MM.1S (cell line): ENCODE data around the gene SPEM2.

Source experiments
- DNase-seq: peaks from one replicate; pipeline ENCODE4 v3.0.0-alpha.2; 2015
- H2AFZ ChIP-seq: fragments of 300-600 bp; sonication (generic); 2 replicates; pipeline ENCODE4 v1.6.0; 2016; ENCODE audit warnings: antibody characterized with exemption, low read length
- H3F3A ChIP-seq: fragments of 300-600 bp; sonication (generic); 2 replicates; pipeline ENCODE4 v1.6.1; 2016; ENCODE audit warnings: mild to moderate bottlenecking, antibody characterized with exemption, low read length, moderate library complexity, mixed read lengths; ENCODE audit not compliant: insufficient read depth
- H3K27ac ChIP-seq: fragments of 300-600 bp; sonication (generic); 2 replicates; pipeline ENCODE4 v1.5.1; 2016; ENCODE audit warnings: mild to moderate bottlenecking, low read length
- H3K27me3 ChIP-seq: fragments of 300-600 bp; sonication (generic); replicated peaks from 2 replicates; pipeline ENCODE4 v1.6.0; 2016; ENCODE audit warnings: low read length; ENCODE audit not compliant: insufficient read depth
- H3K36me3 ChIP-seq: fragments of 300-600 bp; sonication (generic); replicated peaks from 2 replicates; pipeline ENCODE4 v1.6.1; 2016; ENCODE audit warnings: mild to moderate bottlenecking, low read length, mixed read lengths; ENCODE audit not compliant: insufficient read depth
- H3K4me1 ChIP-seq: fragments of 300-600 bp; sonication (generic); 2 replicates; pipeline ENCODE4 v1.6.1; 2016; ENCODE audit warnings: low read length, mixed read lengths
- H3K4me2 ChIP-seq: fragments of 300-600 bp; sonication (generic); 2 replicates; pipeline ENCODE4 v1.6.0; 2016; ENCODE audit warnings: low read depth, low read length
- H3K4me3 ChIP-seq: fragments of 300-600 bp; sonication (generic); 2 replicates; pipeline ENCODE4 v1.5.1; 2016; ENCODE audit warnings: low read length, mixed read lengths
- H3K79me2 ChIP-seq: fragments of 300-600 bp; sonication (generic); 2 replicates; pipeline ENCODE4 v1.6.1; 2016; ENCODE audit warnings: mixed run types, low read length, mixed read lengths
- H3K9ac ChIP-seq: fragments of 300-600 bp; sonication (generic); 2 replicates; pipeline ENCODE4 v1.6.1; 2016; ENCODE audit warnings: low read length, mixed read lengths
- H3K9me2 ChIP-seq: fragments of 300-600 bp; sonication (generic); replicated peaks from 2 replicates; pipeline ENCODE4 v1.6.1; 2016; ENCODE audit warnings: mild to moderate bottlenecking, low read length, mixed read lengths; ENCODE audit not compliant: insufficient read depth
- H3K9me3 ChIP-seq: fragments of 300-600 bp; sonication (generic); replicated peaks from 2 replicates; pipeline ENCODE4 v1.6.1; 2016; ENCODE audit warnings: mild to moderate bottlenecking, low read length, mixed read lengths; ENCODE audit not compliant: insufficient read depth
- H4K20me1 ChIP-seq: fragments of 300-600 bp; sonication (generic); 2 replicates; pipeline ENCODE4 v1.6.1; 2016; ENCODE audit warnings: mild to moderate bottlenecking, low read length, moderate library complexity, mixed read lengths; ENCODE audit not compliant: insufficient read depth
- EZH2 ChIP-seq: fragments of 300-600 bp; sonication (generic); optimal IDR thresholded peaks from 2 replicates; pipeline ENCODE3; 2017; ENCODE audit warnings: low read depth, mild to moderate bottlenecking, antibody characterized with exemption, low read length, mixed read lengths
- EZH2phosphoT487 ChIP-seq: fragments of 300-600 bp; sonication (generic); IDR thresholded peaks from 2 replicates; pipeline ENCODE4 v1.6.1; 2018; ENCODE audit warnings: antibody characterized with exemption, low read length
- TF ChIP-seq, protein P1 (sequence below): fragments of 300-600 bp; sonication (generic); IDR thresholded peaks from 2 replicates; pipeline ENCODE4 v1.5.1; 2016; ENCODE audit warnings: antibody characterized with exemption, low read length, mixed read lengths

SPEM2 gene

DNA sequence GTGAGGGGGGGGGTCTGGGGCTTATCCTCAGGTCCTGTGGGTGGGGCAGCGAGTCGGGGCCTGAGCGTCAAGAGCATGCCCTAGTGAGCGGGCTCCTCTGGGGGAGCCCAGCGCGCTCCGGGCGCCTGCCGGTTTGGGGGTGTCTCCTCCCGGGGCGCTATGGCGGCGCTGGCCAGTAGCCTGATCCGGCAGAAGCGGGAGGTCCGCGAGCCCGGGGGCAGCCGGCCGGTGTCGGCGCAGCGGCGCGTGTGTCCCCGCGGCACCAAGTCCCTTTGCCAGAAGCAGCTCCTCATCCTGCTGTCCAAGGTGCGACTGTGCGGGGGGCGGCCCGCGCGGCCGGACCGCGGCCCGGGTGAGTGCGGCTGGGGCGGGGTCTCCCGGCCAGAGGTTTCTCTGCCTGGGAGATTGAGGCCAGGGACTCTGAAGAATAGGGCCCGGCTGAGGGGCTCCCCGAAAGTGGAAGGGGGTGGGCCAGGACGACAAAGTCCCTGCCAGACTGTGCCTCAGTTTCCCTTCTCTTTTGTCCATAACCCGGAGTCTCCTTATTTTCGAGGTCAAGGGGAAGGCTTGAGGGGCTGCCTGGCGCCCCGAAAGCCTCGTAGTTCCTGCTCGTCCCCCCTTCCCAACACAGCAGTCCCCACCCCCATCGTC lies 14.2 kb downstream of the SPEM2 start, which contains the start of gene FGF11:
FGF11 (plus strand) TSS at position 51 of the 651 bp plus-strand sequence; CDS start at position 160, 109 bp downstream.
- H2AFZ ChIP-seq: no peak within 1 kb of the TSS
- no peaks in the 10 kb centered on the region for H3K9me3 ChIP-seq
- H3K79me2 ChIP-seq: no peaks in the 10 kb centered on the region
- H3K4me1 ChIP-seq: peaks cover 10% of the 10 kb centered on the region
- DNase-seq: no peak
- no peak within 1 kb of the TSS for H3K27ac ChIP-seq
- TF ChIP-seq EZH2phosphoT487 (no peak), EZH2 (no peak)
- TF ChIP-seq, protein P1, sequence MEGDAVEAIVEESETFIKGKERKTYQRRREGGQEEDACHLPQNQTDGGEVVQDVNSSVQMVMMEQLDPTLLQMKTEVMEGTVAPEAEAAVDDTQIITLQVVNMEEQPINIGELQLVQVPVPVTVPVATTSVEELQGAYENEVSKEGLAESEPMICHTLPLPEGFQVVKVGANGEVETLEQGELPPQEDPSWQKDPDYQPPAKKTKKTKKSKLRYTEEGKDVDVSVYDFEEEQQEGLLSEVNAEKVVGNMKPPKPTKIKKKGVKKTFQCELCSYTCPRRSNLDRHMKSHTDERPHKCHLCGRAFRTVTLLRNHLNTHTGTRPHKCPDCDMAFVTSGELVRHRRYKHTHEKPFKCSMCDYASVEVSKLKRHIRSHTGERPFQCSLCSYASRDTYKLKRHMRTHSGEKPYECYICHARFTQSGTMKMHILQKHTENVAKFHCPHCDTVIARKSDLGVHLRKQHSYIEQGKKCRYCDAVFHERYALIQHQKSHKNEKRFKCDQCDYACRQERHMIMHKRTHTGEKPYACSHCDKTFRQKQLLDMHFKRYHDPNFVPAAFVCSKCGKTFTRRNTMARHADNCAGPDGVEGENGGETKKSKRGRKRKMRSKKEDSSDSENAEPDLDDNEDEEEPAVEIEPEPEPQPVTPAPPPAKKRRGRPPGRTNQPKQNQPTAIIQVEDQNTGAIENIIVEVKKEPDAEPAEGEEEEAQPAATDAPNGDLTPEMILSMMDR: no peak
- H3K9ac ChIP-seq: no peak within 1 kb of the TSS
- H3K4me2 ChIP-seq: peak within 1 kb of the TSS; percentile 33; the same call in 1 of the 2 replicates
- H3F3A ChIP-seq: peaks cover 14% of the 10 kb centered on the region
- no peaks in the 10 kb centered on the region for H3K36me3 ChIP-seq
- H4K20me1 ChIP-seq: no peaks in the 10 kb centered on the region
- no peak within 1 kb of the TSS for H3K4me3 ChIP-seq
- no peaks in the 10 kb centered on the region for H3K9me2 ChIP-seq
- H3K27me3 ChIP-seq: peaks cover 64% of the 10 kb centered on the region

DNA sequence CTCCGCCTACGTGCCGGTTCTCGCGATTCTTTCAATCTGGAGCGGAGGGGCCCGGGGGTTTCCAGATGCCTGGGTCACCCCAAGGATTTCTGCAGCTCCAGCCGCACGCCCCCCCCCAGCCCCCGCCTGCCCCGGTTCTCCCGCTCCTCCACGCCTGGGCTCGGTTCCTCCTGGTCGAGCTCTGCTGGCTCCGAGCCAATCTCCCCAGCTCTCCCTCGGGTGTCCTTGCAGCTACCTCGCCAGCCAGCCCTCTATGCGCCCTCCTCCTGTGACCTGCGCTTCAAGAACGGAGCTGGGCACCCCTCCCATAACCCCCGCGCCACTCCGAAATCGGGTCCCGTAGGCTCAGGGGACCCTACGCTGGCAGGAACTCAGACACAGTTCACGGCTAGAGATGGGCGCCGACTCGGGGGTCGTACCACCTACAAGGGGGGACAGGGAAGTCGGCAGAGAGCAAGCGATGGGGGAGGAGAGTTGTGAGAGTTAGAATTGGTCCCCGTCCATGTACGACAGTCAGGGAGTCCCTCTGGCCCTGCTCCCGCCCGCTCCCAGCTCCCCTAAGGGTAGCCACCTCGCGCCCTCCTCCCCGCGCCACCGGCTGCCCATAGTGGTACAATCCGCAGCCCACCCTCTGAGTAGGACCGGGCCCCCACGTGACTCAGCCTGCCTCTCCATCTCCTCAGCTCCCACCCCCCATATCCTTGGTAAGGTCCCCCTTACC lies 14.9 kb downstream of the SPEM2 start:
- H3K9me3 ChIP-seq: no peaks in the 10 kb centered on the region
- no peaks in the 10 kb centered on the region for H3K36me3 ChIP-seq
- no peaks in the 10 kb centered on the region for H4K20me1 ChIP-seq
- peaks cover 14% of the 10 kb centered on the region for H3F3A ChIP-seq
- no peak overlapping the region for H3K27ac ChIP-seq
- peaks cover 10% of the 10 kb centered on the region for H3K4me1 ChIP-seq
- no peak for TF ChIP-seq EZH2phosphoT487
- TF ChIP-seq, protein P1: no peak
- no peaks in the 10 kb centered on the region for H3K79me2 ChIP-seq
- peaks cover 69% of the 10 kb centered on the region for H3K27me3 ChIP-seq
- no peaks in the 10 kb centered on the region for H3K9me2 ChIP-seq
- H2AFZ ChIP-seq: no peak overlapping the region
- DNase-seq: no peak
- no peak overlapping the region for H3K4me2 ChIP-seq
- no peak overlapping the region for H3K9ac ChIP-seq
- H3K4me3 ChIP-seq: no peak overlapping the region

DNA sequence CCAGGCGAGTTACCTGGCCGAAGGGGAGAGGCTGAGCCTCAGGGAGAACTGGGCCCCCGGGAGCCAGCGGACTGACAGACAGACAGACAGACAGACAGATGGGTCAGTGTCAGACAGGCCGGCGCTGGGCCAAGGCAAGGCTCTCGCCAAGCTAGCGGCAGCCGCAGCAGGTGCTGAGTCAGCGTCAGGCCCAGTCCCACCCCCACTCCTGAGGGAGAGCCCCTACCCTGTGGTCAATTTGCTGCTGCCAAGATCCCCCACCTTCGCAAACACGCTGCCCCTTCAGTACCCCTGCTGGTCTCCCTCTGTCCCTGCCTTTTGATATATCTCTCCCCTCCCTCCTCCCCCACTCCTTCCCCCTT lies 15.4 kb downstream of the SPEM2 start:
- H3K27ac ChIP-seq: no peak overlapping the region
- no peak overlapping the region for H3K4me3 ChIP-seq

More for the DNA sequence above, 15.4 kb downstream of the SPEM2 start:
- H4K20me1 ChIP-seq: no peaks in the 10 kb centered on the region
- no peak overlapping the region for H3K4me2 ChIP-seq
- DNase-seq: no peak
- no peaks in the 10 kb centered on the region for H3K9me2 ChIP-seq
- TF ChIP-seq, protein P1: no peak
- TF ChIP-seq EZH2phosphoT487: no peak
- TF ChIP-seq EZH2: no peak
- H3K9ac ChIP-seq: no peak overlapping the region
- no peaks in the 10 kb centered on the region for H3K79me2 ChIP-seq
- H3K27me3 ChIP-seq: peaks cover 75% of the 10 kb centered on the region
- peaks cover 9% of the 10 kb centered on the region for H3F3A ChIP-seq
- H3K9me3 ChIP-seq: no peaks in the 10 kb centered on the region
- no peak overlapping the region for H2AFZ ChIP-seq
- peaks cover 10% of the 10 kb centered on the region for H3K4me1 ChIP-seq
- no peaks in the 10 kb centered on the region for H3K36me3 ChIP-seq
